ENCODE data around the gene ZNHIT2. TPM values are rescaled to one million over a fixed set of nuclear protein-coding genes. Genes with fewer than 3 reads are reported as not detected.

Gene ZNHIT2
- total and polyA plus RNA-seq, 10 of the 15 experiments (the other 5 are each of a cell fraction or from before 2014, with no cell fraction given): 0.24 to 20.4 (median 15.5) TPM; not detected in 1

- peak; percentile 73 for ATAC-seq
- no peaks in the 10 kb centered on the region for H4K20me1 ChIP-seq (ENCODE audit: control insufficient read depth, insufficient read depth)
- SMC1A ChIA-PET (ENCODE audit: uncharacterized antibody, unreplicated experiment): interaction anchor here (1.1 kb wide), 2 partner anchors 9 to 21 kb away, joined by 3 read pairs; no protein-coding TSS in a partner anchor
- intact Hi-C loops (cut with micrococcal nuclease; ENCODE audit: unreplicated experiment) (no loop called here), in situ Hi-C loops (cut with MboI) (no loop called here)
- H2AFZ ChIP-seq (ENCODE audit: control insufficient read depth, low read depth, low read length): peak overlapping the region; percentile 4
- RAD21 ChIA-PET (ENCODE audit: unreplicated experiment): interaction anchor here (1.0 to 1.1 kb wide), 3 partner anchors 30 to 60 kb away, joined by 3 to 7 read pairs (median 5); partner anchors contain the start of genes ARL2 and SAC3D1
- H3K4me1 ChIP-seq (ENCODE audit: control insufficient read depth, insufficient read depth, low read length): peaks cover 11% of the 10 kb centered on the region
- H3K4me2 ChIP-seq (ENCODE audit: control insufficient read depth, insufficient read depth): peak overlapping the region; percentile 50; the same call in 1 of the 2 replicates
- CTCF ChIA-PET: interaction anchor here (1.1 to 1.4 kb wide), 3 partner anchors 9 to 57 kb away, joined by 3 to 4 read pairs (median 4); no protein-coding TSS in a partner anchor
- TF ChIP-seq RAD21 (IDR thresholded peaks at IDR 0.05; ENCODE audit: insufficient read depth, low read depth, low read length) (no peak), EGR1 (IDR thresholded peaks at IDR 0.05; ENCODE audit: borderline replicate concordance in 1 of 2, low read depth in 2 of 2, low read length in 2 of 2) (no peak), SIX5 (IDR thresholded peaks at IDR 0.05; ENCODE audit: low read depth, low read length, severe bottlenecking) (no peak), IKZF1 (conservative IDR thresholded peaks at IDR 0.05) (peak; percentile 34; the same call in 1 of the 2 replicates), POLR2A (IDR thresholded peaks at IDR 0.05; ENCODE audit: low read depth, low read length) (peak; percentile 41; the same call in 1 of the 2 replicates), DPF2 (IDR thresholded peaks at IDR 0.05) (peak; percentile 33; the same call in 1 of the 2 replicates), CREB1 (IDR thresholded peaks at IDR 0.05; ENCODE audit: low read depth) (peak; percentile 31; the same call in 1 of the 2 replicates), RUNX3 (IDR thresholded peaks at IDR 0.05; ENCODE audit: low read length) (peak; percentile 27; the same call in 1 of the 2 replicates), YY1 (IDR thresholded peaks at IDR 0.05; ENCODE audit: low read depth, low read length) (0 out of 2 replicates have a peak, but pooled peaks have one; percentile 20), POU2F2 (IDR thresholded peaks at IDR 0.05; ENCODE audit: borderline replicate concordance, low read depth, low read length) (peak; percentile 92; the same call in 2 of the 3 replicates), ATF7 (IDR thresholded peaks at IDR 0.05; ENCODE audit: low read depth) (peak; percentile 21; the same call in 1 of the 2 replicates)
- TF ChIP-seq, protein P1, sequence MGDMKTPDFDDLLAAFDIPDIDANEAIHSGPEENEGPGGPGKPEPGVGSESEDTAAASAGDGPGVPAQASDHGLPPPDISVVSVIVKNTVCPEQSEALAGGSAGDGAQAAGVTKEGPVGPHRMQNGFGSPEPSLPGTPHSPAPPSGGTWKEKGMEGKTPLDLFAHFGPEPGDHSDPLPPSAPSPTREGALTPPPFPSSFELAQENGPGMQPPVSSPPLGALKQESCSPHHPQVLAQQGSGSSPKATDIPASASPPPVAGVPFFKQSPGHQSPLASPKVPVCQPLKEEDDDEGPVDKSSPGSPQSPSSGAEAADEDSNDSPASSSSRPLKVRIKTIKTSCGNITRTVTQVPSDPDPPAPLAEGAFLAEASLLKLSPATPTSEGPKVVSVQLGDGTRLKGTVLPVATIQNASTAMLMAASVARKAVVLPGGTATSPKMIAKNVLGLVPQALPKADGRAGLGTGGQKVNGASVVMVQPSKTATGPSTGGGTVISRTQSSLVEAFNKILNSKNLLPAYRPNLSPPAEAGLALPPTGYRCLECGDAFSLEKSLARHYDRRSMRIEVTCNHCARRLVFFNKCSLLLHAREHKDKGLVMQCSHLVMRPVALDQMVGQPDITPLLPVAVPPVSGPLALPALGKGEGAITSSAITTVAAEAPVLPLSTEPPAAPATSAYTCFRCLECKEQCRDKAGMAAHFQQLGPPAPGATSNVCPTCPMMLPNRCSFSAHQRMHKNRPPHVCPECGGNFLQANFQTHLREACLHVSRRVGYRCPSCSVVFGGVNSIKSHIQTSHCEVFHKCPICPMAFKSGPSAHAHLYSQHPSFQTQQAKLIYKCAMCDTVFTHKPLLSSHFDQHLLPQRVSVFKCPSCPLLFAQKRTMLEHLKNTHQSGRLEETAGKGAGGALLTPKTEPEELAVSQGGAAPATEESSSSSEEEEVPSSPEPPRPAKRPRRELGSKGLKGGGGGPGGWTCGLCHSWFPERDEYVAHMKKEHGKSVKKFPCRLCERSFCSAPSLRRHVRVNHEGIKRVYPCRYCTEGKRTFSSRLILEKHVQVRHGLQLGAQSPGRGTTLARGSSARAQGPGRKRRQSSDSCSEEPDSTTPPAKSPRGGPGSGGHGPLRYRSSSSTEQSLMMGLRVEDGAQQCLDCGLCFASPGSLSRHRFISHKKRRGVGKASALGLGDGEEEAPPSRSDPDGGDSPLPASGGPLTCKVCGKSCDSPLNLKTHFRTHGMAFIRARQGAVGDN (IDR thresholded peaks at IDR 0.05): 0 out of 2 replicates have a peak, but pooled peaks have one; percentile 47
- peak overlapping the region; percentile 16; the same call in 1 of the 2 replicates for H3K27ac ChIP-seq (ENCODE audit: control insufficient read depth, insufficient read depth)
- DNase-seq (ENCODE audit: low read depth, low spot score): no peak
- H3K9me3 ChIP-seq (replicated peaks; ENCODE audit: control insufficient read depth, insufficient read depth, low read length): no peaks in the 10 kb centered on the region
- H3K27me3 ChIP-seq (replicated peaks in 1 of 2; ENCODE audit: control insufficient read depth in 2 of 2, insufficient read depth in 2 of 2, low read length in 1 of 2): no peaks in the 10 kb centered on the region
- no TSS peak for BruUV-seq (replicated peaks)
- H3K4me3 ChIP-seq: no peak overlapping the region
- POLR2A ChIA-PET: interaction anchor here (0.5 to 1.4 kb wide), 6 partner anchors 9 to 58 kb away, joined by 3 to 12 read pairs (median 4); no protein-coding TSS in a partner anchor
- peaks cover 0 to 5% of the 10 kb centered on the region in 2 experiments; a peak in 2 of 4 replicates for H3K36me3 ChIP-seq (ENCODE audit: control insufficient read depth in 2 of 2, insufficient read depth in 2 of 2, low read length in 1 of 2)
- no peak overlapping the region for H3K9ac ChIP-seq (ENCODE audit: control insufficient read depth, insufficient read depth, low read length)
- WGBS (ENCODE audit: insufficient coverage, insufficient replicate concordance, low lambda C conversion rate, missing lambda C conversion rate): 30% methylated on average over 4 of the region's 4 CpGs
- peak; percentile 49 for FAIRE-seq
- no peaks in the 10 kb centered on the region for H3K79me2 ChIP-seq (ENCODE audit: control insufficient read depth, insufficient read depth, low read length)
These were observed 45.4 kb downstream of the ZNHIT2 start for GRCh38 chr11:65071907-65072630.

Data from GM12878 (cell line).